HFF-Myc (cell line): ENCODE data around the gene ATF6.

Source experiments
- DNase-seq: peaks from one replicate; pipeline ENCODE4 v3.0.0-alpha.2; 2011; ENCODE audit warnings: low read depth; ENCODE audit errors: extremely low read depth
- H3K4me3 ChIP-seq: replicated peaks from 2 replicates; pipeline ENCODE4 v1.5.1; 2011; ENCODE audit warnings: low read depth, mild to moderate bottlenecking, control low read depth, low read length
- CTCF ChIP-seq: IDR thresholded peaks from 2 replicates; pipeline ENCODE4 v1.5.1; 2012; ENCODE audit warnings: mild to moderate bottlenecking, low read depth, low read length, control low read depth; ENCODE audit errors: missing control alignments

Gene ATF6

GRCh38 chr1:161905269-161905884 is 139.3 kb downstream of the ATF6 start:
- DNase-seq: no peak
- peak; percentile 39 for TF ChIP-seq CTCF
- H3K4me3 ChIP-seq: no peak overlapping the region

GRCh38 chr1:161907265-161907664 is 141.1 kb downstream of the ATF6 start:
- no peak for TF ChIP-seq CTCF
- no peak for DNase-seq
- no peak overlapping the region for H3K4me3 ChIP-seq

GRCh38 chr1:161908264-161908663 is 142.1 kb downstream of the ATF6 start:
- DNase-seq: no peak
- no peak overlapping the region for H3K4me3 ChIP-seq
- TF ChIP-seq CTCF: no peak

GRCh38 chr1:161910604-161911003 is 144.5 kb downstream of the ATF6 start:
- TF ChIP-seq CTCF: no peak
- no peak overlapping the region for H3K4me3 ChIP-seq
- DNase-seq: no peak

- H3K4me3 ChIP-seq: no peak overlapping the region
Measured at GRCh38 chr1:161913482-161914140, 147.5 kb downstream of the ATF6 start.

GRCh38 chr1:161914595-161914994 is 148.5 kb downstream of the ATF6 start:
- TF ChIP-seq CTCF: no peak
- no peak for DNase-seq
- H3K4me3 ChIP-seq: no peak overlapping the region

More at GRCh38 chr1:161913482-161914140, 147.5 kb downstream of the ATF6 start:
- TF ChIP-seq CTCF: no peak
- DNase-seq: no peak

GRCh38 chr1:161915051-161915503 is 149.0 kb downstream of the ATF6 start:
- H3K4me3 ChIP-seq: no peak overlapping the region
- TF ChIP-seq CTCF: no peak
- DNase-seq: no peak
